ENCODE results near the gene DHPS. TPM values are rescaled to one million over a fixed set of nuclear protein-coding genes. Genes with fewer than 3 reads are reported as not detected.

Gene DHPS
- total and polyA plus RNA-seq, 2 donors (not counting 3 experiments of a cell fraction or from before 2014, with no cell fraction given), result 68.4 to 90.1 TPM

GRCh38 chr19:12696366-12697335 lies 15.0 kb upstream of the DHPS start, which contains the start of gene FBXW9:
TSS of gene FBXW9 (minus strand) at chr19:12696631. CDS start at chr19:12696581, 50 bp downstream.
- intact Hi-C loops (cut with micrococcal nuclease), result loop anchor here (1.0 kb wide), 2 partner anchors 26 to 41 kb away; partner anchors contain the start of gene GET3

More at GRCh38 chr19:12696366-12697335, 15.0 kb upstream of the DHPS start, which contains the start of gene FBXW9:
- DNase-seq (ENCODE audit: low read depth, low spot score) (peak; percentile 96), FAIRE-seq (peak; percentile 94)
- H3K27me3 ChIP-seq (ENCODE audit: control insufficient read depth in 2 of 2, insufficient read depth in 2 of 2, low read length in 2 of 2), result no peaks in the 10 kb centered on the region
- peaks cover 15% of the 10 kb centered on the region for H3K4me1 ChIP-seq (ENCODE audit: control insufficient read depth, extremely low read depth, insufficient read depth, low read length)
- H3K4me2 ChIP-seq (ENCODE audit: insufficient read depth, low read length), result peak within 1 kb of the TSS; percentile 64
- no peaks in the 10 kb centered on the region for H3K9me1 ChIP-seq (replicated peaks; ENCODE audit: control insufficient read depth, extremely low read depth, insufficient read depth, low read length)
- peak within 1 kb of the TSS; percentile 8 to 56 (median 31) for H3K4me3 ChIP-seq (replicated peaks in 1 of 3; ENCODE audit: insufficient read depth in 1 of 3, low read depth in 1 of 3, low read length in 3 of 3)
- dilution Hi-C loops (cut with MboI; ENCODE audit: extremely low pct_ligation_motif_present, low sequenced_read_pairs), result no loop called here
- peak within 1 kb of the TSS; percentile 58 for H2AFZ ChIP-seq (ENCODE audit: low read depth, low read length)
- no peaks in the 10 kb centered on the region for H3K79me2 ChIP-seq (ENCODE audit: control insufficient read depth, insufficient read depth, low read length)
- no peaks in the 10 kb centered on the region for H3K9me3 ChIP-seq (replicated peaks; ENCODE audit: control insufficient read depth, insufficient read depth, low read length)
- H3K27ac ChIP-seq (ENCODE audit: insufficient read depth, low read depth, low read length), result peak within 1 kb of the TSS; percentile 34
- CTCF ChIA-PET, result interaction anchor here (0.9 kb wide), 1 partner anchor 70 kb away, joined by 4 read pairs; no protein-coding TSS in a partner anchor
- H3K36me3 ChIP-seq (ENCODE audit: control insufficient read depth in 2 of 2, extremely low read depth in 1 of 2, insufficient read depth in 2 of 2, low read length in 2 of 2), result peaks cover 3 to 19% of the 10 kb centered on the region in 2 experiments
- TF ChIP-seq POLR2A (IDR thresholded peaks at IDR 0.05; ENCODE audit: low read depth, low read length), result peak; percentile 88
- no peak for TF ChIP-seq EZH2 (IDR thresholded peaks at IDR 0.05; ENCODE audit: borderline replicate concordance, low read depth, low read length, severe bottlenecking)
- TF ChIP-seq MYC (IDR thresholded peaks at IDR 0.05; ENCODE audit: low read depth, low read length), result peak; percentile 41
- no peak for TF ChIP-seq JUN (IDR thresholded peaks at IDR 0.05; ENCODE audit: borderline replicate concordance, insufficient read depth, insufficient read length, low read depth)
- TF ChIP-seq CTCF (IDR thresholded peaks at IDR 0.05; ENCODE audit: extremely low read depth in 1 of 2, insufficient read depth in 1 of 2, low read depth in 1 of 2, low read length in 2 of 2), result no peak
- peak; percentile 96 for TF ChIP-seq POLR2AphosphoS5 (IDR thresholded peaks at IDR 0.05; ENCODE audit: insufficient read depth, low read depth, low read length)
- TF ChIP-seq GATA2 (IDR thresholded peaks at IDR 0.05; ENCODE audit: insufficient read depth, insufficient read length, low read depth, low read length), result no peak
- TF ChIP-seq MAX (IDR thresholded peaks at IDR 0.05; ENCODE audit: insufficient read depth, insufficient read length), result peak; percentile 86
- peak within 1 kb of the TSS; percentile 47 for H3K9ac ChIP-seq (replicated peaks; ENCODE audit: extremely low read depth, insufficient read depth, low read length)
- BruUV-seq (replicated peaks), result TSS peak; percentile 97
- POLR2A ChIA-PET, result no interaction called here
- H4K20me1 ChIP-seq (replicated peaks; ENCODE audit: control insufficient read depth, extremely low read depth, insufficient read depth, low read length), result no peaks in the 10 kb centered on the region
